ENCODE measurements around the gene MAB21L1. TPM values are rescaled to one million over a fixed set of nuclear protein-coding genes. Genes with fewer than 3 reads are reported as not detected.

MAB21L1 gene
- total and polyA plus RNA-seq, 2 of the 8 experiments (the other 6 are each of a cell fraction or from before 2014, with no cell fraction given), result not detected

GRCh38 chr13:35499196-35499662, 22.7 kb upstream of the MAB21L1 start:
- no peak overlapping the region for H2BK20ac ChIP-seq (ENCODE audit: low read length)
- FAIRE-seq (no peak), DNase-seq (ENCODE audit: low read depth in 1 of 2, low spot score in 2 of 2) (no peak)
- H3K23ac ChIP-seq (ENCODE audit: insufficient read length), result no peak overlapping the region
- no peak overlapping the region for H2AK5ac ChIP-seq (ENCODE audit: low read depth, low read length)
- H3K56ac ChIP-seq (replicated peaks; ENCODE audit: insufficient read length, low read depth, low read length), result no peak overlapping the region
- ChIA-PET POLR2A (ENCODE audit: partially characterized antibody) (no interaction called here), CTCF (ENCODE audit: partially characterized antibody) (interaction anchor here (0.9 kb wide), 1 partner anchor 132 kb away, joined by 3 read pairs; no protein-coding TSS in a partner anchor)
- H4K8ac ChIP-seq (ENCODE audit: extremely low read depth, insufficient read depth, low read length), result no peak overlapping the region
- H3K4me1 ChIP-seq (replicated peaks in 1 of 4; ENCODE audit: control insufficient read depth in 3 of 4, insufficient read depth in 4 of 4, low read length in 3 of 4), result no peaks in the 10 kb centered on the region; a peak in 1 of 7 replicates
- H2BK5ac ChIP-seq (ENCODE audit: low read depth, low read length), result no peak overlapping the region
- 84% methylated on average over 2 of the region's 2 CpGs; no CpG with 5 or more reads in 1 of the 2 experiments for whole genome bisulfite sequencing, 2 experiments (ENCODE audit: extremely low coverage in 1 of 2, insufficient coverage in 1 of 2, insufficient read length in 1 of 2, insufficient replicate concordance in 2 of 2, low coverage in 1 of 2, low lambda C conversion rate in 2 of 2, missing lambda C conversion rate in 1 of 2)
- no peak overlapping the region for H3K4ac ChIP-seq (replicated peaks; ENCODE audit: insufficient read length, low read depth, low read length)
- H2BK120ac ChIP-seq (replicated peaks; ENCODE audit: low read depth, low read length), result no peak overlapping the region
- H3K14ac ChIP-seq (ENCODE audit: insufficient read length), result no peak overlapping the region
- H4K20me1 ChIP-seq (replicated peaks in 1 of 2; ENCODE audit: control insufficient read depth in 1 of 2, insufficient read depth in 2 of 2, low read length in 2 of 2), result no peaks in the 10 kb centered on the region
- H3K23me2 ChIP-seq (ENCODE audit: low read depth, low read length), result no peaks in the 10 kb centered on the region
- no peak overlapping the region for H4K5ac ChIP-seq (ENCODE audit: insufficient read length, low read depth, low read length)
- no peak overlapping the region for H3K4me2 ChIP-seq (ENCODE audit: insufficient read depth in 1 of 2, low read depth in 2 of 2, low read length in 2 of 2)
- H3K18ac ChIP-seq (ENCODE audit: extremely low read depth, low read length), result no peak overlapping the region
- no peak overlapping the region for H3K27ac ChIP-seq (ENCODE audit: low read depth, low read length)
- no peak overlapping the region for H2AFZ ChIP-seq (ENCODE audit: low read length)
- H3K9me3 ChIP-seq (ENCODE audit: insufficient read depth in 2 of 2, low read depth in 1 of 2, low read length in 1 of 2), result no peaks in the 10 kb centered on the region
- no peaks in the 10 kb centered on the region for H3K79me1 ChIP-seq (ENCODE audit: low read depth, low read length)
- no peak overlapping the region for H2BK12ac ChIP-seq (ENCODE audit: low read depth, low read length)
- no peaks in the 10 kb centered on the region for H3K36me3 ChIP-seq (ENCODE audit: control insufficient read depth in 2 of 4, insufficient read depth in 4 of 4, low read length in 3 of 4)
- H4K91ac ChIP-seq (replicated peaks; ENCODE audit: insufficient read length, low read length), result no peak overlapping the region
- no peaks in the 10 kb centered on the region for H3K79me2 ChIP-seq (ENCODE audit: control insufficient read depth in 1 of 2, insufficient read depth in 2 of 2, low read length in 2 of 2)
- H3K27me3 ChIP-seq (replicated peaks in 1 of 4; ENCODE audit: control insufficient read depth in 3 of 4, extremely low read depth in 1 of 4, insufficient read depth in 3 of 4, low read length in 3 of 4), result no peaks in the 10 kb centered on the region
- H2BK15ac ChIP-seq (ENCODE audit: low read length), result no peak overlapping the region
- no peak overlapping the region for H3K9ac ChIP-seq (replicated peaks in 1 of 4; ENCODE audit: extremely low read depth in 1 of 4, low read depth in 3 of 4, low read length in 3 of 4)
- no peak overlapping the region for H3K4me3 ChIP-seq (ENCODE audit: extremely low read depth in 1 of 4, insufficient read depth in 2 of 4, low read depth in 3 of 4, low read length in 4 of 4)
- TF ChIP-seq TAF7 (optimal IDR thresholded peaks at IDR 0.05; ENCODE audit: borderline replicate concordance, low read depth, low read length), result no peak
- no peak for TF ChIP-seq POLR2A (IDR thresholded peaks at IDR 0.05; ENCODE audit: control extremely low read depth in 1 of 2, low read depth in 2 of 2, low read length in 2 of 2)
- TF ChIP-seq TCF12 (IDR thresholded peaks at IDR 0.05; ENCODE audit: low read depth, low read length), result no peak
- TF ChIP-seq POU5F1 (IDR thresholded peaks at IDR 0.05; ENCODE audit: low read depth, low read length), result no peak
- TF ChIP-seq SP2 (IDR thresholded peaks at IDR 0.05; ENCODE audit: low read length), result no peak
- TF ChIP-seq ATF2 (IDR thresholded peaks at IDR 0.05; ENCODE audit: low read length), result no peak
- TF ChIP-seq BACH1 (IDR thresholded peaks at IDR 0.05; ENCODE audit: low read length), result no peak
- no peak for TF ChIP-seq CTCF (IDR thresholded peaks at IDR 0.05; ENCODE audit: control extremely low read depth in 1 of 3, insufficient read depth in 1 of 3, low read depth in 1 of 3, low read length in 3 of 3)
- no peak for TF ChIP-seq EP300 (IDR thresholded peaks at IDR 0.05; ENCODE audit: borderline replicate concordance in 1 of 2, low read depth in 2 of 2, low read length in 2 of 2)
- no peak for TF ChIP-seq RFX5 (IDR thresholded peaks at IDR 0.05; ENCODE audit: borderline replicate concordance, low read depth, low read length)

Measured in H1 (cell line).